ENCODE data around the gene GLIPR1.

- TF ChIP-seq POLR2A (IDR thresholded peaks at IDR 0.05; ENCODE audit: low read depth, low read length), result no peak
- no peak for TF ChIP-seq POU2F2 (IDR thresholded peaks at IDR 0.05; ENCODE audit: low read depth, low read length)
- TF ChIP-seq SPI1 (IDR thresholded peaks at IDR 0.05; ENCODE audit: low read depth, low read length), result no peak
- TF ChIP-seq POLR2AphosphoS5 (IDR thresholded peaks at IDR 0.05; ENCODE audit: low read depth, low read length), result no peak
- no peak for TF ChIP-seq TAF1 (IDR thresholded peaks at IDR 0.05; ENCODE audit: low read depth, low read length)
These were observed 20.4 kb upstream of the GLIPR1 start for GRCh38 chr12:75460204-75460603.
